Umbilical cord (tissue), 2 donors: ENCODE data around the gene FBXO15. TPM values are rescaled to one million over a fixed set of nuclear protein-coding genes. Genes with fewer than 3 reads are reported as not detected.

Experiments
- DNase-seq: peaks from one replicate; pipeline ENCODE4 v3.0.0-alpha.2; 2015; ENCODE audit warnings: low spot score
- total RNA-seq: library from RNA; depleted of rRNA; stranded (reverse); fragments of >200 nt; gene quantifications from one replicate; pipeline ENCODE4 v1.2.3, GENCODE V29; 2014; ENCODE audit warnings: low replicate concordance; ENCODE audit not compliant: insufficient read depth

The FBXO15 gene
- total RNA-seq, 1 donor from 2014 or later, result 7.5 TPM

- DNase-seq, result no peak
Observed at GRCh38 chr18:74114116-74114515, 33.5 kb downstream of the FBXO15 start.

GRCh38 chr18:74113711-74114110 lies 33.9 kb downstream of the FBXO15 start:
- no peak for DNase-seq

- no peak for DNase-seq
Observed at GRCh38 chr18:74110976-74111375, 36.7 kb downstream of the FBXO15 start.

GRCh38 chr18:74110149-74110548 lies 37.5 kb downstream of the FBXO15 start:
- no peak for DNase-seq

GRCh38 chr18:74108460-74108859 lies 39.2 kb downstream of the FBXO15 start:
- DNase-seq, result no peak

- DNase-seq, result no peak
Observed at GRCh38 chr18:74097803-74098202, 49.8 kb downstream of the FBXO15 start.

GRCh38 chr18:74092922-74093321 lies 54.7 kb downstream of the FBXO15 start:
- no peak for DNase-seq

GRCh38 chr18:74084184-74084855 lies 63.3 kb downstream of the FBXO15 start:
- DNase-seq, result no peak

- no peak for DNase-seq
Observed at GRCh38 chr18:74083557-74083952, 64.1 kb downstream of the FBXO15 start.

GRCh38 chr18:74082742-74083556 lies 64.7 kb downstream of the FBXO15 start:
- no peak for DNase-seq

- peak; percentile 29 for DNase-seq
Observed at GRCh38 chr18:74081966-74082741, 65.5 kb downstream of the FBXO15 start.

- DNase-seq, result no peak
Observed at GRCh38 chr18:74078257-74078656, 69.4 kb downstream of the FBXO15 start.

GRCh38 chr18:74074668-74075564 lies 72.7 kb downstream of the FBXO15 start:
- no peak for DNase-seq

GRCh38 chr18:74073957-74074667 lies 73.5 kb downstream of the FBXO15 start:
- no peak for DNase-seq

GRCh38 chr18:74069178-74070050 lies 78.2 kb downstream of the FBXO15 start:
- DNase-seq, result no peak

GRCh38 chr18:74068296-74068695 lies 79.3 kb downstream of the FBXO15 start:
- DNase-seq, result no peak

GRCh38 chr18:74066018-74066417 lies 81.6 kb downstream of the FBXO15 start:
- no peak for DNase-seq

- DNase-seq, result no peak
Observed at GRCh38 chr18:74065366-74065765, 82.3 kb downstream of the FBXO15 start.

GRCh38 chr18:74064510-74064909 lies 83.1 kb downstream of the FBXO15 start:
- DNase-seq, result no peak

GRCh38 chr18:74063557-74063956 lies 84.1 kb downstream of the FBXO15 start:
- no peak for DNase-seq
